MCF 10A (cell line): ENCODE data around the gene NRG3. TPM values are rescaled to one million over a fixed set of nuclear protein-coding genes. Genes with fewer than 3 reads are reported as not detected.

Experiments used
- BruUV-seq: library from RNA; stranded (reverse); fragments of 400-500 nt; replicated peaks from 2 replicates; lab custom pipeline; 2021; lab: Mats Ljungman, UMichigan
- CTCF ChIA-PET: fragments of 300-600 bp; sonication (Branson Sonifier 250); formaldehyde crosslinking; extraction: SDS; loops from one replicate; lab custom pipeline; 2021; ENCODE audit warnings: antibody characterized with exemption, inconsistent platforms; lab: Yijun Ruan, JAX
- POLR2A ChIA-PET: fragments of 300-600, 350-650 bp; sonication (Branson Sonifier 250); formaldehyde crosslinking; extraction: SDS; loops from one replicate; lab custom pipeline; 2020; ENCODE audit warnings: antibody characterized with exemption, inconsistent platforms; lab: Yijun Ruan, JAX
- DNase-seq: peaks from one replicate; pipeline ENCODE4 v3.0.0-alpha.2; 2018; ENCODE audit not compliant: unreplicated experiment
- H3K27ac Mint-ChIP-seq: one replicate; pipeline ENCODE4 v1.8.0; 2022; ENCODE audit warnings: mild to moderate bottlenecking, low read depth, mixed read lengths; ENCODE audit not compliant: unreplicated experiment
- H3K27me3 Mint-ChIP-seq: one replicate; pipeline ENCODE4 v1.8.0; 2022; ENCODE audit warnings: mixed read lengths; ENCODE audit not compliant: insufficient read depth, unreplicated experiment
- H3K36me3 Mint-ChIP-seq: one replicate; pipeline ENCODE4 v1.8.0; 2022; ENCODE audit warnings: mild to moderate bottlenecking, moderate library complexity, mixed read lengths; ENCODE audit not compliant: insufficient read depth, unreplicated experiment
- H3K4me1 Mint-ChIP-seq: one replicate; pipeline ENCODE4 v1.8.0; 2022; ENCODE audit warnings: mixed read lengths; ENCODE audit not compliant: insufficient read depth, unreplicated experiment
- H3K4me3 Mint-ChIP-seq: one replicate; pipeline ENCODE4 v1.8.0; 2022; ENCODE audit warnings: mild to moderate bottlenecking, moderate library complexity, mixed read lengths; ENCODE audit not compliant: unreplicated experiment
- H3K9me3 Mint-ChIP-seq: one replicate; pipeline ENCODE4 v1.8.0; 2022; ENCODE audit warnings: mixed read lengths; ENCODE audit not compliant: unreplicated experiment
- CTCF ChIP-seq: fragments of 200-600 bp; IDR thresholded peaks from one replicate; pipeline ENCODE4 v1.8.0; 2022; ENCODE audit warnings: antibody characterized with exemption, mild to moderate bottlenecking; ENCODE audit not compliant: unreplicated experiment
- intact Hi-C: fragments of 100-400 bp; cut with micrococcal nuclease; formaldehyde crosslinking; loops from 2 replicates; pipeline ENCODE4 v1.14.1; 2022
- total RNA-seq: library from RNA; stranded (reverse); gene quantifications from 2 replicates; pipeline ENCODE4 v1.2.3, GENCODE V29; 2022

NRG3 gene
- total RNA-seq, 1 experiment from 2014 or later, result not detected

GRCh38 chr10:82815680-82816079 lies 940.7 kb downstream of the NRG3 start:
- Mint-ChIP-seq H3K9me3 (no peaks in the 10 kb centered on the region), H3K27me3 (no peaks in the 10 kb centered on the region), H3K4me3 (no peak overlapping the region), H3K4me1 (peaks cover 9% of the 10 kb centered on the region), H3K36me3 (no peaks in the 10 kb centered on the region), H3K27ac (no peak overlapping the region)
- no peak for TF ChIP-seq CTCF
- no TSS peak for BruUV-seq
- CTCF ChIA-PET, result interaction anchor here (0.7 to 1.1 kb wide), 2 partner anchors 19 to 1325 kb away, joined by 3 read pairs; no protein-coding TSS in a partner anchor
- intact Hi-C loops, result no loop called here
- DNase-seq, result peak; percentile 3
- POLR2A ChIA-PET, result interaction anchor here (3.3 kb wide), 1 partner anchor 10 kb away, joined by 9 read pairs; no protein-coding TSS in a partner anchor

- H3K4me3 Mint-ChIP-seq, result no peak overlapping the region
- intact Hi-C loops, result no loop called here
- TF ChIP-seq CTCF, result no peak
- CTCF ChIA-PET, result interaction anchor here (0.6 to 1.0 kb wide), 2 partner anchors 21 to 177 kb away, joined by 3 to 4 read pairs; no protein-coding TSS in a partner anchor
- no peaks in the 10 kb centered on the region for H3K36me3 Mint-ChIP-seq
- no peak for DNase-seq
- no peaks in the 10 kb centered on the region for H3K9me3 Mint-ChIP-seq
- H3K27me3 Mint-ChIP-seq, result no peaks in the 10 kb centered on the region
- no TSS peak for BruUV-seq
- POLR2A ChIA-PET, result no interaction called here
- peaks cover 9% of the 10 kb centered on the region for H3K4me1 Mint-ChIP-seq
- H3K27ac Mint-ChIP-seq, result no peak overlapping the region
Measured at GRCh38 chr10:82817676-82818422, 942.9 kb downstream of the NRG3 start.

- Mint-ChIP-seq H3K27me3 (no peaks in the 10 kb centered on the region), H3K27ac (no peak overlapping the region), H3K36me3 (no peaks in the 10 kb centered on the region), H3K4me1 (peaks cover 1% of the 10 kb centered on the region), H3K4me3 (no peak overlapping the region), H3K9me3 (no peaks in the 10 kb centered on the region)
- intact Hi-C loops, result no loop called here
- ChIA-PET POLR2A (no interaction called here), CTCF (interaction anchor here (0.7 kb wide), 1 partner anchor 171 kb away, joined by 3 read pairs; no protein-coding TSS in a partner anchor)
- no TSS peak for BruUV-seq
- DNase-seq, result no peak
- no peak for TF ChIP-seq CTCF
Measured at GRCh38 chr10:82821043-82821442, 946.0 kb downstream of the NRG3 start.

GRCh38 chr10:82826132-82826531 lies 951.1 kb downstream of the NRG3 start:
- TF ChIP-seq CTCF, result no peak
- H3K36me3 Mint-ChIP-seq, result no peaks in the 10 kb centered on the region
- H3K9me3 Mint-ChIP-seq, result no peaks in the 10 kb centered on the region
- ChIA-PET POLR2A (interaction anchor here (2.0 kb wide), 1 partner anchor 12 kb away, joined by 9 read pairs; no protein-coding TSS in a partner anchor), CTCF (interaction anchor here (0.6 to 1.3 kb wide), 3 partner anchors 14 to 451 kb away, joined by 3 to 4 read pairs (median 3); no protein-coding TSS in a partner anchor)
- peak; percentile 97 for DNase-seq
- BruUV-seq, result no TSS peak
- intact Hi-C loops, result no loop called here
- H3K4me1 Mint-ChIP-seq, result peaks cover 8% of the 10 kb centered on the region
- H3K27ac Mint-ChIP-seq, result no peak overlapping the region
- no peaks in the 10 kb centered on the region for H3K27me3 Mint-ChIP-seq
- no peak overlapping the region for H3K4me3 Mint-ChIP-seq
